H1 (cell line): Measurements from ENCODE around the gene SPRR1A. TPM values are rescaled to one million over a fixed set of nuclear protein-coding genes. Genes with fewer than 3 reads are reported as not detected.

Source experiments
- KDM4A ChIP-seq: IDR thresholded peaks from one replicate; pipeline ENCODE4 v1.7.1; 2012; ENCODE audit warnings: low read depth, mild to moderate bottlenecking, moderate library complexity, low read length, inconsistent platforms; ENCODE audit not compliant: severe bottlenecking
- RAD21 ChIP-seq, 2 experiments: IDR thresholded peaks in 1 of 2; conservative IDR thresholded peaks in 1 of 2; 2 replicates each; pipeline ENCODE4 v1.6.1; 2011; ENCODE audit warnings: low read depth in 2 of 2, low read length in 2 of 2, improper control_type of control experiment in 1 of 2, inconsistent platforms in 1 of 2, mild to moderate bottlenecking in 1 of 2, moderate library complexity in 1 of 2
- SP2 ChIP-seq: IDR thresholded peaks from 2 replicates; pipeline ENCODE4 v1.6.1; 2012; ENCODE audit warnings: mild to moderate bottlenecking, low read length, inconsistent platforms
- polyA plus RNA-seq, 7 experiments: library from polyadenylated mRNA; depleted of rRNA in 3 of 7; stranded (reverse) in 5 of 7; unstranded in 2 of 7; fragments of >200 nt in 5 of 7; fragments of 200-250 nt in 2 of 7; gene quantifications; 1 replicate in 5 of 7; 2 replicates in 1 of 7; 4 replicates in 1 of 7; pipeline versions ENCODE4 v1.2.1 to v1.2.3, GENCODE V29; 2011 to 2013; ENCODE audit warnings: missing spikeins in 2 of 7, mixed read lengths in 2 of 7
- total RNA-seq: library from RNA; stranded (reverse); fragmentation: NEBNext Ultra II Directional; extraction: Animal tissue kit (Norgen Biotek cat#: 25700); gene quantifications from 2 replicates; pipeline ENCODE4 v1.2.1, GENCODE V29; 2021
- TF ChIP-seq, protein P1 (sequence below), 3 experiments: IDR thresholded peaks; 1 replicate in 2 of 3; 2 replicates in 1 of 3; pipeline versions ENCODE4 v1.5.1 to v1.6.1; 2011; ENCODE audit warnings: low read length in 3 of 3, mild to moderate bottlenecking in 3 of 3, inconsistent platforms in 2 of 3, low read depth in 1 of 3, moderate library complexity in 1 of 3; ENCODE audit not compliant: insufficient read depth in 1 of 3; ENCODE audit errors: control extremely low read depth in 1 of 3

SPRR1A gene
- total and polyA plus RNA-seq, 2 of the 8 experiments (the other 6 are each of a cell fraction or from before 2014, with no cell fraction given) = not detected

DNA sequence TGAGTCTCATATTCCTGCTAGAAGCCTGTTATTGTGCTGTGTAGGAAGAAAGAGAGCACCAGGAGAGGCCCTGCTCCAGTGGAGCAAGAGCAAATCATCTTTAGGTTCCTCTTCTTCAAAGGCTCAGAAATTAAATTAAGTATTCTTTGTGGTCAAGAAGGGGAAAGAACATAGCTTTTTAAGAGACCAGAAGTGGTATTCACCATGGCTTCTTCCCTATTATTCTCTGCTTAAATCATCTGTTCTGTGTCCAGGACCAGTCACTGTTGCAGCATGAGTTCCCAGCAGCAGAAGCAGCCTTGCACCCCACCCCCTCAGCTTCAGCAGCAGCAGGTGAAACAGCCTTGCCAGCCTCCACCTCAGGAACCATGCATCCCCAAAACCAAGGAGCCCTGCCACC lies 48.2 kb downstream of the SPRR1A start (continued):
- no peak for TF ChIP-seq KDM4A
- no peak for TF ChIP-seq SP2
- TF ChIP-seq RAD21 (IDR thresholded peaks at IDR 0.05 in 1 of 2, conservative IDR thresholded peaks at IDR 0.05 in 1 of 2; ENCODE audit: low read depth in 2 of 2, low read length in 2 of 2) = no peak
- TF ChIP-seq, protein P1, sequence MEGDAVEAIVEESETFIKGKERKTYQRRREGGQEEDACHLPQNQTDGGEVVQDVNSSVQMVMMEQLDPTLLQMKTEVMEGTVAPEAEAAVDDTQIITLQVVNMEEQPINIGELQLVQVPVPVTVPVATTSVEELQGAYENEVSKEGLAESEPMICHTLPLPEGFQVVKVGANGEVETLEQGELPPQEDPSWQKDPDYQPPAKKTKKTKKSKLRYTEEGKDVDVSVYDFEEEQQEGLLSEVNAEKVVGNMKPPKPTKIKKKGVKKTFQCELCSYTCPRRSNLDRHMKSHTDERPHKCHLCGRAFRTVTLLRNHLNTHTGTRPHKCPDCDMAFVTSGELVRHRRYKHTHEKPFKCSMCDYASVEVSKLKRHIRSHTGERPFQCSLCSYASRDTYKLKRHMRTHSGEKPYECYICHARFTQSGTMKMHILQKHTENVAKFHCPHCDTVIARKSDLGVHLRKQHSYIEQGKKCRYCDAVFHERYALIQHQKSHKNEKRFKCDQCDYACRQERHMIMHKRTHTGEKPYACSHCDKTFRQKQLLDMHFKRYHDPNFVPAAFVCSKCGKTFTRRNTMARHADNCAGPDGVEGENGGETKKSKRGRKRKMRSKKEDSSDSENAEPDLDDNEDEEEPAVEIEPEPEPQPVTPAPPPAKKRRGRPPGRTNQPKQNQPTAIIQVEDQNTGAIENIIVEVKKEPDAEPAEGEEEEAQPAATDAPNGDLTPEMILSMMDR (IDR thresholded peaks at IDR 0.05; ENCODE audit: control extremely low read depth in 1 of 3, insufficient read depth in 1 of 3, low read depth in 1 of 3, low read length in 3 of 3) = no peak
